ENCODE measurements around the gene MYOD1.

Gene MYOD1

DNA sequence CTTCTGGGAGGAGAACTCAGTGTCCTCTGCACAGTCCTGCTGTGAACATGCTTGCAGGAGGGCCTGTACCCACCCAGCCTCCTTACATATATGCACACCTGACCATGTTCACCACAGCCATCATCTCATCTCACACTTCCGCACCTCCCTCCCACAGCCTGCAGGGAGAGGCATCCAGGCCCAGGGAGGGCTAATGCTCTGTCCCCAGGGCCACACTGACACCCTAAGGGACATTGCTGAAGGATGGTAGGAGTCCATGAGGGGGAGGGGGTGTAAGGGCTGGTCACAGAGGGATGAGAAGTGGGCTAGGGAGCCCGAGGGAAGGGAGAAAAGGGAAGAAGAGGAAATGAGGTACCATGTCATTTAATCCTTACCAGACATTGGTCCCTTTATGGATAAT is 10.8 kb downstream of the MYOD1 start:
- no peak for DNase-seq
- in situ Hi-C loops (cut with MboI; ENCODE audit: low pct_unique_long_range_greater_than_20kb, low sequenced_read_pairs) = loop anchor here (10.0 kb wide), 1 partner anchor 245 kb away; no protein-coding TSS in a partner anchor

DNA sequence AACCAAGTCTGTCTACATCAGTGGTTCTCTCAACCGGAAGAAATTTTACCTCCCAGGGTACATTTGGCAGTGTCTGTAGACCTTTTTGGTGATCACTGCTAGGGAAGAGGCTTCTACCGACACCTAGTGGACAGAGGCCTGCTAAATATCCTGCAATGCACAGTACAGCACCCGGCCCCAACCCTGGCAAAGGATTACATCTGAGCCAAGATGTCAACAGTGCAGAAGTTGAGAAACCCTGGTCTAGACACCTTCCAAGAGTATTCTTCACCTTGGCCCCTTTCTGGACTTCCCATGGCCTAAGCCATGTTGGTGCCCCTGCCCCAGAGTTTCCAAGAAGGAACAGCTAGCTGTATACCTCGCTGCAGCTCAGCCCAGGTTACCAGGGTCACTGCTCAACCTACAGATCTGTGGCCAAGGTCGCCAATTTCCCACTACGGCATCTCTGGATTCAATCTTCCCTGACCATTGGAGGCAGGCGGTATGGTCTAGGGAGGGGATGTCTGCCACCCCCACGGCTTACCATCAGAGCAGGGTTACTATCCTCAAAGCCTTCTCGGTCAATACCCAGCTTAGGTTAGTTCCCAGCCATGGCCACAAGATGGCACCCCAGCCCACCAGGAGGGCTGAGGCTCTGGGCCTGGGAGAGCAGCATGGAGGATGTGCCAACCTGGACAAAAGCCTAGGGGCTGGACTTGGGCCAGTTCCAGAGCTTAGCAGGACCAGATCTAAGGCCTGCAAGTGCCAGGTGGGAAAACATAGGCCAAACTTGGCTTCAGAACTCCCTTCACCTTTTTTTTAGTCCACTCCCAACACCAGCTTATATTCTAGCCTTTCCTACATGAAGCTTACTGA is 11.5 kb downstream of the MYOD1 start:
- in situ Hi-C loops (cut with MboI; ENCODE audit: low pct_unique_long_range_greater_than_20kb, low sequenced_read_pairs) = loop anchor here (10.0 kb wide), 1 partner anchor 244 kb away; no protein-coding TSS in a partner anchor
- DNase-seq = peak; percentile 78

DNA sequence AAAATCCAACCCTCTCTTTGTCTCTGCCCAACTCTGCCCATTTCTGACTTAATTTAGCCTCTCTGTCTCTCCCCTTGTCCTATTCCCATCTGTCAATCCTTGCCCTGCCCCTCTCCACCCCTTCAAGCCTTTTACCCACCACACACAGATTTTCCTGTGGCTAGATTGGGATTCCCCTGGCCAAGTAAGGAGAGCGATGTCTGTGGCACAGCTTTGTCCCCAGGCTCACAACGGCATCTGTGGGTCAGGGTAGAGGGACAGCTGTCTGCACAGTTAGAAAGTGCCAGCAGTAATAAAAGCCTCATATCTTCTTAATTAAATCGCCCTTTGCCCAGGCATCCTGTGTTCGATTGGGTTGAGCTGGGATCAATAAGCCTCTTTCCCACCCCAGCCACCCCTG is 13.9 kb downstream of the MYOD1 start:
- DNase-seq = no peak
- in situ Hi-C loops (cut with MboI; ENCODE audit: low pct_unique_long_range_greater_than_20kb, low sequenced_read_pairs) = loop anchor here (10.0 kb wide), 1 partner anchor 242 kb away; no protein-coding TSS in a partner anchor

DNA sequence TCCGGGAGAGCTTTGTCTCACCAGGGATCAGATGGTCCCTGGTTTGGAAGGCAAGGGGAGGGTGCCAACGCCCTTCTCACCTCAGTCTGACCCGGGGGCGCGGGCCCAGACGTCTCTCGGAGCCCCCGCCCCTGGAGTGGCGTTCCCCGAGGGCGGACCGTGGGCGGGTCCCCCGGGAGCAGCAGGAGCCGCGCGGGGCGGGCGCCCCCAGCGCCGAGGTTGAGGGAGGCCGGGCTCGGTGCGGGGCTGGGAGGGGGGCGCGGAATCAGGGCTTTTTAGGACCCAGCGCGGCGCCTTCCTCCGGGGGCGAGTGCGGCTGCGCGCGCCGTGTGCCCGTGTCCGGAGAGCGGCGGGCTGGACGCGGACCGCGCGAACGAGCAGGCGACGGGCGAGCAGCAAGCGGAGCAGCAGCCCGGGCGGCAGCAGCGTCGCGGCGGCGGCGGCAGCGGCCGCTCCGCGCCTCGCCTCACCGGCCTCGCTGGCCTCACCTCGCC is 15.1 kb downstream of the MYOD1 start, which contains the start of gene KCNC1:
Gene KCNC1, plus strand, starts transcription at position 364 of the 494 bp plus-strand sequence. CDS start 1,222 bp downstream, outside the sequence.
- peak; percentile 32 for DNase-seq
- in situ Hi-C loops (cut with MboI; ENCODE audit: low pct_unique_long_range_greater_than_20kb, low sequenced_read_pairs) = loop anchor here (10.0 kb wide), 1 partner anchor 240 kb away; no protein-coding TSS in a partner anchor

DNA sequence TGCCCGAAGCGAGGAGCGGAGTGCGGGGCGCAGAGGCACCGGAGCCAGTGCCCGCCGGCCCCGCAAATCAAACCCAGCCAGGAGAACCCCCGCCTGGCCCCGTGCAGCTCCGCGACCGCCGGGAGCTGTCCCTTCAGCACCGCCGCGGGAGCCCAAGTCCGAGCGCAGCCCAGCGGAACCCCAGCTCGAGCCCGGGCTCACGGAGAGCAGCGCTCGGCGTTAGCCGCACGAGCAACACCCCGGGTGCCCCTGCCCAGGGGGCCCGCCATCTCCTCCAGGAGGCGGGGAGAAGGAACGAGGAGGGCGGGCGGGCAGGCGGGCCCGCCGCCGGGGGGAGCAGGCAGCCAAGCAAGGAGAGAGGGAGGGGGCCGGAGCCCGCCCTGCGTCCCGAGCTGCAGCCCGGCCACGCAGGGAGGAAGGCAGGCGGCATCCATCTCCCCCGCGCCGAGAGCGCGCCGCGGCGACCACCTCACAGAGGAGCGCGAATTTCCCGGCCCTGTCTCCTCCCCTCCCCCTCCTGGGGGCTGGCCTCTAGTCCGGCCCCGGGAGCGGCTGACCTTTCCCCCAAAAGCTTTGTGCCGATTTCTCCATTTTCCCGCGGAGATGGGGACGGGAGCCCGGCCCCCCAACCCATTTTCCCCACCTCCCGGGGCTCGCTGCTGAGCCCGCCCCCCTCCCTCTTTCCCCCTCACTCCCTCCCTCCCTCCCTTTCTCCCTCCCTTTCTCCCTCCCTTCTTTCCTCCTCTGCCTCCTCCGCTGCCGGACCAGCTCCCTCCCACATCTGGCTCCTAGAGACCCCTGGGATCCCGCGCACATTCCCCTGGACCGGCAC is 15.8 kb downstream of the MYOD1 start:
- in situ Hi-C loops (cut with MboI; ENCODE audit: low pct_unique_long_range_greater_than_20kb, low sequenced_read_pairs) = loop anchor here (10.0 kb wide), 1 partner anchor 240 kb away; no protein-coding TSS in a partner anchor
- DNase-seq = peak; percentile 58

DNA sequence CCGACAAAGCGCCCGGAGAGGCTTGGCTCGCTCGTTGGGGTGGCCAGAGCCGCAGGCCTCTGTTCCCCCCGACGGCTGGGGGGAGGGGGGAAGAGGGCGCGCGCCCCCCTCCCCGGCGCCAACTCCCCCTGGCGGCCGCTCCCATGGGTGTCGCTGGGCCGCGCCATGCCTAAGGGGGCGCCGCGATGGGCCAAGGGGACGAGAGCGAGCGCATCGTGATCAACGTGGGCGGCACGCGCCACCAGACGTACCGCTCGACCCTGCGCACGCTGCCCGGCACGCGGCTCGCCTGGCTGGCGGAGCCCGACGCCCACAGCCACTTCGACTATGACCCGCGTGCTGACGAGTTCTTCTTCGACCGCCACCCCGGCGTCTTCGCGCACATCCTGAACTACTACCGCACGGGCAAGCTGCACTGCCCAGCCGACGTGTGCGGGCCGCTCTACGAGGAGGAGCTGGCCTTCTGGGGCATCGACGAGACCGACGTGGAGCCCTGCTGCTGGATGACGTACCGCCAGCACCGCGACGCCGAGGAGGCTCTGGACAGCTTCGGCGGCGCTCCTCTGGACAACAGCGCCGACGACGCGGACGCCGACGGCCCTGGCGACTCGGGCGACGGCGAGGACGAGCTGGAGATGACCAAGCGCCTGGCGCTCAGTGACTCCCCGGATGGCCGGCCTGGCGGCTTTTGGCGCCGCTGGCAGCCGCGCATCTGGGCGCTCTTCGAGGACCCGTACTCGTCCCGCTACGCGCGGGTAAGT is 16.6 kb downstream of the MYOD1 start:
- in situ Hi-C loops (cut with MboI; ENCODE audit: low pct_unique_long_range_greater_than_20kb, low sequenced_read_pairs) = loop anchor here (10.0 kb wide), 1 partner anchor 239 kb away; no protein-coding TSS in a partner anchor
- no peak for DNase-seq

DNA sequence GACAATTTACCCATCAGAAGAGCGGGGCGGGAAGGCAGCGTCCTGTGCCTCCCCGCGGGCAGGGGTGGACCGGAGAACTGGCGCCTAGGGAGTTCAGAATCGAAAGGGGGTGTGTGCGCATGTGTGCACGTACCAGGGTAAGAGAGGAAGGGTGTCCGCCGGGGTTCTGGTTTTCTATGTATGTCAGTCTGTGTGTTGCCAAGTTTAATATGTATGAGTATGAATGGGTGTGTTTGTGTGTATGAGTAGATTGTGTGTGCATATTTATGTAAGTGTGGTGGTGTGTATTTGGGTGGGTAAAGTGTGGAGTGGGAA is 17.2 kb downstream of the MYOD1 start:
- in situ Hi-C loops (cut with MboI; ENCODE audit: low pct_unique_long_range_greater_than_20kb, low sequenced_read_pairs) = loop anchor here (10.0 kb wide), 1 partner anchor 238 kb away; no protein-coding TSS in a partner anchor
- DNase-seq = no peak

DNA sequence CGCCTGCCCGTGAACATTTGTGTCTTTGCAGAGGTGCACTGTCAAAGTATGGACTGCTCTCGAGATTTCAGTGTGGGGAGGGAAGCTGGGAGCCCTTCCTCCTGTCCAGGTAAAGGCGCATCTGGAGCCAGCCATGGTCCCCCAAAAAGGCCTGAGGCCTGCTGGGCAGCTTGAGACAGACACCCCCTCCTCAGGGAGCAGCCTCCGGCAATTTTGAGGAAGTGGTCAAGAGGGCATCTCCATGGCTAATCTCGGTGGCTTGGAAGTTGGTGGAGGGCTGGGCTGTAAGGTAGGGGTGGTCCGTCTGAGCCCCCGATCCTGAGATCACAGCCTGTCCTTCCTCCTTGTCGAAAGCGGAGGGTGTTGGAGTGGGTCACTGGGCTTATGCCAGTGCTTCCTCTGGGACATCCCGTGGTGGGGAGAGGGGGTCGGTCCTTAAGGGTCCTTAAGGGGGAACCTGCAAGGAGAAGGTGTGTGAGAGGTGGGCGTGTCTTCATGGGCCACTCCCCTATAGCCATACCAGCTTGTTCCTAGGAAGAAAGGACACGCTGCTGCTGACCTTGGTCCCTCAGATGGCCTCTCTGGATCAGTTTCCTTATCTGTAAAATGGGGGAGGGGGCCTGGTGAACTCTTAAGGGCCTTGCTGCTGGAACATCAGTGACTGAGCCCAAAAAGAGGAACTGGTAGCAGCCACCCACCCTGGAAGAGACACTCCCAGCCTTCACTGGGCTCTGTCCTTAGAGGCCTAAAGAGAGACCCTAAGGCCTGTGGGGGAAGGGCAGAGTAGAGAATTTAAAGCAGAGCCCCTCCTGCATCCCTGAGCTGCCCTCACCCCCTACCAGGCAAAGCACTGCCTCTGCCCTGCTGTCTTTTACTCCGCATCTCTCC is 17.8 kb downstream of the MYOD1 start:
- in situ Hi-C loops (cut with MboI; ENCODE audit: low pct_unique_long_range_greater_than_20kb, low sequenced_read_pairs) = loop anchor here (10.0 kb wide), 1 partner anchor 238 kb away; no protein-coding TSS in a partner anchor
- DNase-seq = no peak

DNA sequence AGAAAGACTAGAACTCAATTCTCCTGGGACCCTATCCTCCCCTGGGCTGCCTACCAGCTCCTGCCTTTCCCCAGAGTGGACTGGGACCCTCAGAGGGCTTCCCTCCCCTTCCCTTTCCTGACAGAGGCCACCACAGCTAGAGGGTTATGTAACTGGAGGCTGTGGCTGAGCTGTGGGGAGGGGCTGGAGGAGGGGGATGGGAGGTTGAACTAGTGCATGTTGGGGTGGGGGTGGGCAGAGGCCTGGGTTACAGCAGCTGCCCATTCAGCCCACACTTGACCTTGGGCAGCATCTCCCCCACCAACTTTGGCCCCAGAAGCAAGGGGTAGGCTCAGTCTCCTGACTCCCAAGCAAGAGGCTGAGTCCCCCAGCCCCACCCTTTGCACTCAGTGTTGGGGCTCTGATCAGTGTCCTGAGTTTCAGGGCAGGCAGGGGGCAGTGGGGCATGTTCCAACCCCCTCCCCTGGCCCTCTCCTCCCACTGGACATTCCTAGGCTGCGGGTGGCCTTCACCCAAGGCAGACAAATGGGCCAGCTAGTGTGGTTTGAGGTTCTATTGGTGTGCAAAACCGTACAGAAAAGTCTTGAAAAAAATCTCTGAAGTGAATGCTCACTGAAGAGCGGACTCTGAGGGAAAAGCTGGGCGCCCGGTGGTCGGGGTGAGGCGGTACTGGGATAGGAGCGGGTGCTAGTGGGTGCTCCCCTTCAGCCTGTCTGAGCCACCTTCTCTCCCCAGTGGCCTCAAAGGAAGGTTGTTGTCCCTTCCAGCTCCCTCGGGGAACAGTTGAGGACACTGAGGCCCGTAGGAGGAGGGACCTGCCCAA is 19.0 kb downstream of the MYOD1 start:
- in situ Hi-C loops (cut with MboI; ENCODE audit: low pct_unique_long_range_greater_than_20kb, low sequenced_read_pairs) = loop anchor here (10.0 kb wide), 1 partner anchor 236 kb away; no protein-coding TSS in a partner anchor

DNA sequence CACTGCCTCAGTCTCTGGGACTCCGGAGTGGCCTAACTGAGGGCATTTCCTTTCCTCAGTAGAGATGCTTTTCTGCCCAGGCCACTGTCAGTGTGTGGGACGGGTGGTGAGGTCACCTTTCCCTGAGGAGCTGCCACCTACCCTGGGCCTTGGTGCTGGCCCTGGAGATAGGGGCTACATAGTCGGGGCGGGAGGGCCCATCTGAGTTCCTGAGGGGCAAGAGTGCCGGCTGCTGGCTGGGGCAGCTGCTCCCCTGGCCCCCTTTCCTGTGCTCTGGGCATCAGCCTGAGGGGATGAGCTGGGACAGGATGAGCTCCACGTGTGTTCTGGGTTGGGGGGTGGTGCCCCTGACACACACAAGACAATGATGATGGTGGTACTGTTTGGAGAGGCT is 20.6 kb downstream of the MYOD1 start:
- DNase-seq = no peak
- in situ Hi-C loops (cut with MboI; ENCODE audit: low pct_unique_long_range_greater_than_20kb, low sequenced_read_pairs) = loop anchor here (10.0 kb wide), 1 partner anchor 235 kb away; no protein-coding TSS in a partner anchor

More for the DNA sequence above, 19.0 kb downstream of the MYOD1 start:
- no peak for DNase-seq

DNA sequence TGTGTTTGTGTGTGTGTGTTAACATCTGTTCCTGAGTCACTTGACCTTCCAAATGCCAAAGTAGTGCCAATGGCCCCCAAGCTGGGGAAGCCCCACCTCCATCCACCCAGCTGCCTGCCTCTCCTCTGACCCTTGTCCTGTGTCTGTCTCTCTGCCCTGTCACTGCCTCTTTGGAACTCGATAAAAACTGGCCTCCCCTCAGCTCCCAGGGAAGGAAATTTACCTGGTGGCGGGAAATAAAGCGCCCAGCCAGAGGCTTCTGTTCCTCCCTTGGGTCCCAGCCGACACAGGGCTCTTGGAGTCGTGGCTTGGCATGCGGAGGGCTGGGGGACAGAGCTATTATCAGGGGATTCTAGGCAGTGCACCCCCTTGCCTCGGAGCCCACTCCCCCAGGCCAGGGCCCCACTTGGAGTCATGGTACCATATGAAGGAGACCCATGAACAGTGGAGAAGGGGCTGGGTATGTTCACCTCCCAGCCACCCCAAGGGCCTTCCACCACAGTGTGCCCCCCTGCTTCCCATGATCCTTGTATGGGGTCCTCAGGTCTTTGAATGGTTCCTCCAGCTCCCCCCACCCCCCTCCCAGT is 21.4 kb downstream of the MYOD1 start:
- in situ Hi-C loops (cut with MboI; ENCODE audit: low pct_unique_long_range_greater_than_20kb, low sequenced_read_pairs) = no loop called here
- DNase-seq = no peak

DNA sequence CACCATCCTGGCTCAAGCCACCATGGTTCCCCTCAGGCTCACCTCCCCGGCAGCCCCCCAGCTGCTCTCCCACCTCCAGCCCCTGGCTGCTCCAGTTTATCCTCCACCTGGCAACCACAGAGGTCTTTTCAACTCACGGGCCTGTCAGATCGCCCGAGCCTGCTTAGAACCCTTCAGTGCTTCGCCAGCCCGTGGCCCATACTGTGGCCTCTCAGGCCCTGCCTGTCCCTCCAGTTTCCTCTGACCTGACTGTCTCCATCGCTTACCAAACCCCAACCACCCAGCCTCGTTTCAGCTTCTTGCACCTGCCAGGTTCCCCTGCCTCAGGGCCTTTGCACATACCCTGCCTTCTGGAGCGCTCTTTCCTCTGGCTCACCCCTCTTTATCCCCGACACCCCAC is 22.1 kb downstream of the MYOD1 start:
- DNase-seq = no peak
- in situ Hi-C loops (cut with MboI; ENCODE audit: low pct_unique_long_range_greater_than_20kb, low sequenced_read_pairs) = no loop called here

DNA sequence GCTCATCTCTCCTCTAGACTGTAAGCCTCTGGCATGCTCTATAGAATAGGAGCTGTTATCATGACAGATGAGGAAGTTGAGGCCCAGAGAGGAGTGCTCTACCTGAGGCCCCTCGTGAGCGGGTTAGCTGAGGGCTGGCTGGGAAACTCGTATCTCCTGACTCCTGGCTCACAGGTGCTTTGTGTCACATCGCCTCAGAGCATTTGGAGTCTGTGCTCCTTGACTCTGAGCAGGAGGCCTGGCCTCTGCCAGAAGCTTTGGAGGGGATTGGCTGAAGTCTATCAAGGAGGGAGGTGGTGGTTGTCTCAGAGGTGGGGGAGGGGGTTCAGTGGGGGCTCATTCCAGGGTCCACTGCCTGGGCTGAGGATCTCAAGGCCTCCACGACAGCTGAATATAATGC is 22.6 kb downstream of the MYOD1 start:
- DNase-seq = no peak
- in situ Hi-C loops (cut with MboI; ENCODE audit: low pct_unique_long_range_greater_than_20kb, low sequenced_read_pairs) = no loop called here

DNA sequence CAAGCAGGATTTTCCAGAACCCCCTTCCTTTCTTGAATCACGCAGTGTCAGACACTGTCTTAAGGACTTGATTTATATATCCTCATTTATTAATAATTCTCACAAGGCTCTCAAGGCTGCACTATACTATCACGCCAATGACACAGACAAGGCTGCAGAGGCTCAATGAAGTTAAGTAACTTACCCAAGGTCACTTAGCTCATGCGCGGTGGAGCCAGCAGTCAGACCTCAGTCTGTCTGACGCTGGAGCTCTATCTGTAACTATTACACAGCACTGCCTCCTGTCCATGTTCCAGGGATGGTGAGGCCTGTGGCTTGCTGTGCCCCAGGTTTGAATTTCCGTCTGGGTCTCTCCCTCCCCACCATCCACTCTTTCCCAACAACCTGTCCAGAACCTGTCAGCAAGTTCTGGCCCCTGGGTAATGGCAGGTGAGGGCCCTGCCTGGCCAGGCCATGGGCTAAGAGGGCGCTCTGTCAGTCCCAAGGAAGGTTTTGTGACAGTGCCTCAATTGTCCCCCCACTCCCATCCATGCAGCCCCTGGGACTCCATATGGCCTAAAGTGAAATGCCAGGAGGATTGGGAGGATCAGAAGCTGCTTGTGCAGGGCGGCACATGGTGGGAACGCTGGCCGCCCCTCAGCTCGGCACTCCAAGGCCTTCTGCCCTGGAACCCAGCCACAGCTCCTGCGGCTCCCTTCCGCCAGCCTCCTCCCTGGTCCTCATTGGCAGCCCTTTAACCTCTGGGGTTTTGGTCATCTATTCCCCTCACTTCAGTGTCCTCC is 23.8 kb downstream of the MYOD1 start:
- in situ Hi-C loops (cut with MboI; ENCODE audit: low pct_unique_long_range_greater_than_20kb, low sequenced_read_pairs) = no loop called here
- no peak for DNase-seq

DNA sequence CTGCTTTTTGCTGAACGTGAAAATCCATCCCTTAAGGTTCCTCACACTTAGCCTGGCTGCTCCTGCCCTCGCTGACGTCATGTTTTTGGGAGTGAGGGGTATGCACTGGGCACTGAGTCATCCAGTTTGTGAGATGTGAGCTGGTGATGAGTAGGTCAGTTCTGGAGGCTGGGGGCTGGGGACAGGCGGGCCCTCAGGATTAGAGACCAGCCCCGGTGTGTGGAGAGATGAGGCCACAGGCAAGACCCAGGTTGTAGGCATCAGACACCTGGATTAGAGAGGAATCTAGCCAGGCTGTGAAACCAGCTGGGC is 24.4 kb downstream of the MYOD1 start:
- in situ Hi-C loops (cut with MboI; ENCODE audit: low pct_unique_long_range_greater_than_20kb, low sequenced_read_pairs) = no loop called here
- DNase-seq = no peak

Measured in KBM-7 (cell line).